Sigmoid colon (tissue), 7 donors: ENCODE measurements around the gene NISCH. TPM values are rescaled to one million over a fixed set of nuclear protein-coding genes. Genes with fewer than 3 reads are reported as not detected.

Experiments used
- DNase-seq: peaks from one replicate; pipeline ENCODE4 v3.0.0-alpha.2; 2019
- H3K27ac ChIP-seq, 4 donors: fragments of 200-600 bp; sonication (generic); one replicate each; pipeline ENCODE4 v1.5.1; 2016 to 2019; ENCODE audit warnings: mild to moderate bottlenecking in 1 of 4
- H3K27me3 ChIP-seq, 3 donors: fragments of 200-600 bp; sonication (generic); one replicate each; pipeline ENCODE4 v1.5.1; 2019; ENCODE audit warnings: mild to moderate bottlenecking in 1 of 3
- H3K36me3 ChIP-seq, 4 donors: fragments of 200-600 bp; sonication (generic); one replicate each; pipeline ENCODE4 v1.5.1; 2016 to 2019
- H3K4me1 ChIP-seq, 4 donors: fragments of 200-600 bp; sonication (generic); one replicate each; pipeline ENCODE4 v1.5.1; 2017 to 2019
- H3K4me3 ChIP-seq, 4 donors: fragments of 200-600 bp; sonication (generic); one replicate each; pipeline ENCODE4 v1.5.1; 2017 to 2019; ENCODE audit warnings: mild to moderate bottlenecking in 2 of 4, moderate library complexity in 1 of 4
- H3K9me3 ChIP-seq, 4 donors: fragments of 200-600 bp in 3 of 4; sonication (generic) in 3 of 4; one replicate each; pipeline versions ENCODE4 v1.5.1 to v1.6.1; 2013 to 2019
- EP300 ChIP-seq, 4 donors: sonication (generic); formaldehyde crosslinking; IDR thresholded peaks; one replicate each; pipeline ENCODE4 v1.6.1; 2017; ENCODE audit warnings: antibody characterized with exemption in 4 of 4
- POLR2A ChIP-seq, 2 donors: fragments of 450-650 bp; IDR thresholded peaks; one replicate each; pipeline ENCODE4 v1.6.1; 2016; ENCODE audit warnings: antibody characterized with exemption in 2 of 2, mild to moderate bottlenecking in 2 of 2, moderate library complexity in 2 of 2
- POLR2AphosphoS5 ChIP-seq, 4 donors: sonication (generic); formaldehyde crosslinking; IDR thresholded peaks; one replicate each; pipeline ENCODE4 v1.6.1; 2017; ENCODE audit warnings: antibody characterized with exemption in 4 of 4
- WGBS, 2 donors: extraction: QIAGEN DNeasy Blood & Tissue Kit; methylation state at CpG; one replicate each; pipeline ENCODE4 v1.1.7; 2013; 5-methylcytosine and 5-hydroxymethylcytosine counted together
- intact Hi-C: fragments of 100-400 bp; cut with DNase I; formaldehyde crosslinking; loops from one replicate; pipeline ENCODE4 v1.15.1; 2023
- polyA plus RNA-seq, 3 donors: library from polyadenylated mRNA; stranded (reverse); fragments of 200-250 nt; gene quantifications; one replicate each; pipeline ENCODE4 v1.2.3, GENCODE V29; 2013
- total RNA-seq, 4 donors: library from RNA; depleted of rRNA; stranded (reverse); fragments of >200 nt; gene quantifications; one replicate each; pipeline ENCODE4 v1.1.0, GENCODE V29; 2016
- TF ChIP-seq, protein P1 (sequence below), 4 experiments: fragments of 450-650 bp in 3 of 4; fragments of 200-600 bp in 1 of 4; IDR thresholded peaks; one replicate each; pipeline ENCODE4 v1.5.1; 2016 to 2019; ENCODE audit warnings: antibody characterized with exemption in 4 of 4, mild to moderate bottlenecking in 3 of 4, moderate library complexity in 2 of 4
- donor health status: healthy with polysubstance abuse.
- donor health status: Bipolar disorder and iron deficiency.
- donor health status: healthy.

Gene NISCH
- total and polyA plus RNA-seq, 7 donors: 14.3 to 113 (median 53.5) TPM

DNA sequence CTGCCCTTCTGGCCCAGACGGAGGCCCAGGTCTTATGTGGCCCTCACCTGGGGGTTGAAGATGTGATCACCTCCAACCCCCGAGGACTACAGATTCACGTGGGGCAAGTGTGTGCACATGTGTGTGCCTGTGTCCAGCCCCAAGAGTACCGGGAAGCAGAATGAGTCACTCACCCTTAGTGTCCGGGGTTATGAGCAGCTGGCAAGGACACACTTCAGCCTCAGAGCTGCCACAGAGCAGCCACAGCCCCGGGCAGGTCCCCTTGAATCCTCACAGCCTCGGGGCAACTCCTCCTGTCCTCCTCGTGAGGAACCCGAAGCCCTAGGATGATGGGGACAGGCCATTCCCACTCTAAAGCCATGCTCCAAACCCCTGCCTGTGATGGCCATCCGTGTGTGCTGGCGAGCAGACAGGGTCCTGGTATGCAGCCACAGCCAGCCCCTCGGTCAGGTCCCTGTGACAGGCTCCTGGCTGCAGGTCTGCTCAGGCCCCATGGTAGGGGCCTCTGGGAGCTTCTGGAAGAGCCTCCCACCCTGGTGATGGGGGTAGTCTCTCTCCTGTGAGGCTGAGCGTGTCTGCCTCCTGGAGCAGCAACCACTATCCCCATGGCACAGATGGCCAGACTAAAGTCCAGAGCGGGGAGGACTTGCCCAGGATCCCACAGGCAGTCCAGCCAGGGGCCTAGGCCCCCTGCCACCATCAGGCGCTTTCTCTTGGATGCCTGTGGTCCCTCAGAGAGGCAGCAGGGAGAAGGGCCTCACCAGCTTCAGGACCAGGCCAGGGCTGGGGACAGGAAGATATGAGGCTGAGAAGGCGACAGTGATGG lies 40.6 kb downstream of the NISCH start:
- no peak for DNase-seq
- WGBS, 2 donors: 66 to 75% methylated on average over 16 of the region's 16 CpGs
- Histone ChIP-seq H3K4me1 (peaks cover 0 to 21% (median 8%) of the 10 kb centered on the region in 4 donors), H3K9me3 (no peaks in the 10 kb centered on the region), H3K27me3 (no peaks in the 10 kb centered on the region), H3K27ac (peak overlapping the region; percentile 48 to 74 (median 52)), H3K4me3 (peak overlapping the region; percentile 16 to 47 (median 27)), H3K36me3 (peaks cover 14 to 25% (median 22%) of the 10 kb centered on the region in 4 donors)
- intact Hi-C loops: no loop called here
- TF ChIP-seq POLR2AphosphoS5 (IDR thresholded peaks at IDR 0.05) (peak in 1 of 4 donors; percentile 33), EP300 (IDR thresholded peaks at IDR 0.05) (no peak), POLR2A (IDR thresholded peaks at IDR 0.05) (no peak)
- TF ChIP-seq, protein P1, sequence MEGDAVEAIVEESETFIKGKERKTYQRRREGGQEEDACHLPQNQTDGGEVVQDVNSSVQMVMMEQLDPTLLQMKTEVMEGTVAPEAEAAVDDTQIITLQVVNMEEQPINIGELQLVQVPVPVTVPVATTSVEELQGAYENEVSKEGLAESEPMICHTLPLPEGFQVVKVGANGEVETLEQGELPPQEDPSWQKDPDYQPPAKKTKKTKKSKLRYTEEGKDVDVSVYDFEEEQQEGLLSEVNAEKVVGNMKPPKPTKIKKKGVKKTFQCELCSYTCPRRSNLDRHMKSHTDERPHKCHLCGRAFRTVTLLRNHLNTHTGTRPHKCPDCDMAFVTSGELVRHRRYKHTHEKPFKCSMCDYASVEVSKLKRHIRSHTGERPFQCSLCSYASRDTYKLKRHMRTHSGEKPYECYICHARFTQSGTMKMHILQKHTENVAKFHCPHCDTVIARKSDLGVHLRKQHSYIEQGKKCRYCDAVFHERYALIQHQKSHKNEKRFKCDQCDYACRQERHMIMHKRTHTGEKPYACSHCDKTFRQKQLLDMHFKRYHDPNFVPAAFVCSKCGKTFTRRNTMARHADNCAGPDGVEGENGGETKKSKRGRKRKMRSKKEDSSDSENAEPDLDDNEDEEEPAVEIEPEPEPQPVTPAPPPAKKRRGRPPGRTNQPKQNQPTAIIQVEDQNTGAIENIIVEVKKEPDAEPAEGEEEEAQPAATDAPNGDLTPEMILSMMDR (IDR thresholded peaks at IDR 0.05): no peak

DNA sequence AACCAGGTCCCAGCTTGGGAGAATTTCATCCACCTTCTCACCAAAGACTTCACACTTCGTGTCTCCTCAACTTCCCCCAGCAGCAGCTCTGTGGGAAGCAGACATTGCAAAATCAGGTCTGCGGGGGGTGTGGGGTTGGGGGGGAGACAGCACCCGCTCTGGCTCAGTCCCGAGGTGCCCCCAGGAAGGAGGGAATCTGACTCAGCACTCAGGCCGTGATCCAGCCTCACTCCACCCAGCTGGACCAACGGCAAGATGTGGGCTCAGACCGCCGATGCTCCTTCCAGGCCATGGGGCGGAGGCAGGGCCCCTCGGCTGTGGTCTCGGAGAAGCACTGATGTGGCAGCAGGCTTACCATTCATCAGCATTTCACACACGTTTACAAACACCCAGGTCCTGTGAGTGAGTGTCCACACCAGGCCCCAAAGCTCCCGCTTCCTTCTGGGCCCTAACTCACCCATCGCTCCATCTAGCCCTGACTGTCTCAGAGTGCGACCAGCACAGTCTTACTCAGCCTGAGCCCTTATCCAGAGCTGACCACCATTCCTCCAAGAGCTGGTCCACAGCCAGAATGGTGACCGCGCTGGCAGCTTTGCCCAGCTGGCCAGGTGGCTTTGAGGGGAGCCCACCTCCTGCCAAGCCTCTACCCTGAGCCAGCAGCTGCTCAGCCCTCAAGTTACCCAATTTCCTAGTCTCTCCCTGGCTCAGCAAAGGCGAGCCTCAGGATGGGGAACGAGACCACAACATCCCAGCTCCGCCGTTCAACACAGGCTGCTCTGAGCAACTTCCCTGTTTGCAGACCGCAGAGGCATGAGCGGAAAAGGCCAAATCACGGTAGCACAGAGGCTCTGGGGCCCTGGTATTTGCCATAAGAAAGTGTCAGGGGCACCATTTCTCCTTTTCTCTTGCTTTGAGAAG lies 43.0 kb downstream of the NISCH start:
- no peaks in the 10 kb centered on the region for H3K9me3 ChIP-seq
- H3K4me1 ChIP-seq: peaks cover 0 to 21% (median 8%) of the 10 kb centered on the region in 4 donors
- intact Hi-C loops: no loop called here
- H3K27me3 ChIP-seq: no peaks in the 10 kb centered on the region
- no peak overlapping the region for H3K4me3 ChIP-seq
- no peak for TF ChIP-seq POLR2AphosphoS5 (IDR thresholded peaks at IDR 0.05)
- TF ChIP-seq POLR2A (IDR thresholded peaks at IDR 0.05): no peak
- TF ChIP-seq EP300 (IDR thresholded peaks at IDR 0.05): no peak
- TF ChIP-seq, protein P1 (IDR thresholded peaks at IDR 0.05): no peak
- peaks cover 0 to 1% (median 0%) of the 10 kb centered on the region in 4 donors for H3K36me3 ChIP-seq
- peak; percentile 83 for DNase-seq
- 52 to 75% methylated on average over 24 of the region's 24 CpGs for WGBS, 2 donors
- peak overlapping the region in 1 of 4 donors; percentile 38 for H3K27ac ChIP-seq

DNA sequence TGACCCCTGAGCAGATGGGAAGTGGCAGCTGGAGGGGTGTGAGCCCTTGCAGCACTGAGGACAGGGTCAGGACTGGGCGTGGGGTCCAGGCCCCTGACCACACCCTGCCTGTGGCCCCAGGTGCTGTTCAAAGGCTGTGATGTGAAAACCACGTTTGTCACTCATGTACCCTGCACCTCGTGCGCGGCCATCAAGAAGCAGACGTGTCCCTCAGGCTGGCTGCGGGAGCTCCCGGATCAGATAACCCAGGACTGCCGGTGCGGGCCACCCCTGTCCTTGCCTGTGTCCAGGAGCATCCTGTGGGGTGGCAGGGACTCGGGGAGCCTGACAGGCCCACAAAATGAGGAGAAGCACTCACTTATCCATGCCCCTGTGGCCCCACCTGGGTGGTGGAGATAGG lies 45.6 kb downstream of the NISCH start:
- no peak for DNase-seq
- intact Hi-C loops: no loop called here
- WGBS, 2 donors: 62 to 79% methylated on average over 11 of the region's 11 CpGs
- no peak for TF ChIP-seq EP300 (IDR thresholded peaks at IDR 0.05)
- TF ChIP-seq POLR2AphosphoS5 (IDR thresholded peaks at IDR 0.05): no peak
- no peak for TF ChIP-seq POLR2A (IDR thresholded peaks at IDR 0.05)
- TF ChIP-seq, protein P1 (IDR thresholded peaks at IDR 0.05): no peak
- Histone ChIP-seq H3K4me3 (no peak overlapping the region), H3K4me1 (peaks cover 0 to under 1% (median 0%) of the 10 kb centered on the region in 4 donors), H3K27me3 (no peaks in the 10 kb centered on the region), H3K27ac (no peak overlapping the region), H3K9me3 (no peaks in the 10 kb centered on the region), H3K36me3 (no peaks in the 10 kb centered on the region)

DNA sequence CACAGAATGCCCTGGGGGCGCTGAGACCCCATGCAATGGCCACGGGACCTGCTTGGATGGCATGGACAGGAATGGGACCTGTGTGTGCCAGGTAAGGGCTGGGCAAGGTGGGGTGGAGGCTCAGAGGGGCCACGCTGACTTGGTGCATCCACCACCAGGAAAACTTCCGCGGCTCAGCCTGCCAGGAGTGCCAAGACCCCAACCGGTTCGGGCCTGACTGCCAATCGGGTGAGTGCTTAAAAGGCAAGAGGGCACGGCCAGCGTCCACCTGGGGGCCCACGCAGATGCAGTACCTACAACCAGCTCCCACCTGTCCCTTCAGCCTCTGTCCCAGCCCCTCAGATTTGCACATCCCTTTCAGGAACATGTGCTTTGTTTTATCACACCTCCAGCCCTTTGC lies 46.6 kb downstream of the NISCH start:
- Histone ChIP-seq H3K27ac (no peak overlapping the region), H3K36me3 (no peaks in the 10 kb centered on the region), H3K27me3 (no peaks in the 10 kb centered on the region), H3K4me3 (no peak overlapping the region), H3K4me1 (no peaks in the 10 kb centered on the region), H3K9me3 (no peaks in the 10 kb centered on the region)
- intact Hi-C loops: no loop called here
- TF ChIP-seq, protein P1 (IDR thresholded peaks at IDR 0.05): no peak
- DNase-seq: no peak
- WGBS, 2 donors: 89 to 91% methylated on average over 11 of the region's 11 CpGs
